Hematopoietic multipotent progenitor cell treated with erythropoietin and hydrocortisone succinate and interleukin-3 and kit ligand, for 15 days (in vitro differentiated cells): ENCODE measurements around the gene MCF2L2.
"Not testable (repeated sequence)": the region's sequence is repeated elsewhere in the genome, so short reads cannot be mapped to it uniquely, and the experiment has no call there.

ENCODE experiments used
- DNase-seq: peaks from one replicate; pipeline ENCODE4 v3.0.0-alpha.2; 2015; ENCODE audit warnings: low spot score

Gene MCF2L2

DNA sequence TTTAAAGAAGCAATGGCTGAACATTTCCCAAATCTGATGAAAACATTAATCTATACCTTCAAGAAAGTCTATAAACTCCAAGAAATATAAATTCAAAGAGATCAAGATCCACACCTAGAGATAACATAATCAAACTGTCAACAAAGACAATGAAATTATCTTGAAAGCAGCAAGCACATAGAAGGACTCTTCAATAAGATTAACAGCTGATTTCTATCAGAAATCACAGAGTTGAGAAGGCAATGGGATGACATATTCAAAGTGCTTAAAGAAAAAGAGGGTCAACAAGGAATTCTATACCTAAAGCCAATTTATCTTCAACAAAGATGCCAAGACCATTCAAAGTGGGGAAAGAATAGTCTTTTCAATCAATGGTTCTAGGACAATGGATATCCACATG lies 224.7 kb downstream of the MCF2L2 start:
- DNase-seq, result no peak

- DNase-seq, result no peak
Observed at GRCh38 chr3:183202004-183202722, 226.3 kb downstream of the MCF2L2 start.

DNA sequence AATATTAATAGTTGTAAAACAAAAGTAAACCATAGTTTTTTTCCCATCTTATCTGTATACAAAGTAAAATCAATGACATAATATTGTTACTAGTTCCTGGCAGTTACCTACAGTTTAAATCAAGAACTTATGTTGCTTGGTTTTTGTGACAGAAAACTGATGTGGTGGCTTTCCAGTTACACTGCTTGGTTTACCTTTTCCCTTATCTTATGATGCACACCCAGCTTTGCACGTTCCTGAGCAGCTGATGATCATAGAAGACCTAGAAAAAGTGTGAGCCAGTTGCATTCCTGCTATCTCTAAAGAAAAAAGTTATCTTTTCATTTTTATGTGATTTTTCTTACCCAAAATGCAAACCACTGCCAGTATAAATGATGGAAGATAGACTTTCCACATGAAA lies 229.5 kb downstream of the MCF2L2 start:
- no peak for DNase-seq

DNA sequence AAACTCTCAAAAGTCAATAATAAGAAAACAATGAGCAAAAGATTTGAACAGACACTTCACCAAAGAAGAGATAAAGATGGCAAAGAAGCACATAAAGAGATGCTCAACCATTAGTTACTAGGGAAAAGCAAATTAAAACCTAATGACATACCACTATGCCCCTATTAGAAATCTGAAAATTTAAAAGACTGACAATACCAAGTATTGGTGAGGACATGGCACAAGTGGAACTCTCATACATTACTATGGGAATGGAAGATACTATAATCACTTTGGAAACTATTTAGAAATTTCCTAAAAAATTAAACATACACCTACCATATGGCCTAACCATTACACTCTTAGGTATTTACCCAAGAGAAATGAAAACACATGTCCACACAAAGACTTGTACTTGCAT lies 230.7 kb downstream of the MCF2L2 start:
- no peak for DNase-seq

DNA sequence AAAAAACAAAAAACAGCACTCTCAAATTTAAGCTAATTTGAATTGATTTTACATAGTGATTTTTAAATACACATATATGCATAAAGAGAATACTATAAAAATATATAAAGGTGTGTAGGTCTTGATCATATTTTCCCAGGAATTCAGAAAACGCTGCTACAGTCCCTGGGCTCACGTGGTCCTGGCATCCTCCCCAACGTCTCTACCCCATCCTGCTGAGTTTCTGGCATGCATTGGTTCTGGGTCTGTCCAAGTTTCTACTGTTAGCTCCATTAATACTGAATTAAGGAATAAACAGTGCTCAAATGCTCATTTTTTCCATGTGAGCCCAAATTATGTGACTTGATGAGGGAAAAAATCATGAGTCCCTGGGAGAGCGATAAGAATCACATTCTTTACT lies 233.2 kb downstream of the MCF2L2 start:
- no peak for DNase-seq

DNA sequence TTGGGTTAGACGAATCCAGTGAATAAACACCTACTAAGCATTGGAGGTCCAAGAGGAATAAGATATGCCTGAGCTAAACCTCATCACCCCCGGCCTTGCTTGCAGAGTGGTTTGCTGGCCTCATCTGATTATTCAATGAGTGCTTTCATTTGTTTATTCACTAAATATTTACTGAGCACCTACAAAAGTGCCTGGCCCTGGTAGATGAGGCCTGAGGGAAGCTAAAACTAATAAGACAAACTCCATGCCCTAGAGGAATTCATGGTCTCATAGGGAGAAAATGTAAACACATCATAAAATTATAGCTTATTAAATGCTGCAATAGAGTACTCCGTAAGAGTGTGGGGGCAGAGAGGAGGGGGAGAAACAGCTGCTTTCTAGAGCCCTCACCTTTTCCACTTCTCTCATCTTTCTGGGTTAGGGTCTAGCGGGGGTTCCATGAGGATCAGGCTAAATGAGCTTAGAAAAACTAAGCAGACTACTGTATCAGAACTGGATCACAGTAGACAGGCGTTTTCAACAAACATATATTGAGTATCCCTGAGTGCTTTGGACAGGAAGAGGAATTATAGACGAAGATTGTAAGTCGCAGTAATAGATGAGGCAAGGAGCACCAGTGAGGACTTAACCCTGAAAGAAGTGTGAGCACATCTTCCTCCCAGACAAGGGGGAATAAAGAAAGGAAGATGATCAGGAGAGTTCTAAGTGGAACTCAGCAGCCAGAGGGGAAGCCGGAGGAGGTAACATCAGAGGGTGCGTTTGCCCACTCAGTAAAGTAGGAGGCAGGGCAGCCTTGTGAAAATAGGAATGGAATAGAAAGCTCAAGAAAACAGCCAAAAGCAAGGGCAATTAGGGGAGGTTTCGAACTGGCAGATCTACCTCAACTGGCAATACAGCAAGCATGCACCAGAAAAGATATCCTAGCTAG lies 234.4 kb downstream of the MCF2L2 start:
- DNase-seq, result no peak

- no peak for DNase-seq
Observed at GRCh38 chr3:183192650-183193300, 235.6 kb downstream of the MCF2L2 start.

GRCh38 chr3:183189641-183190040 lies 238.8 kb downstream of the MCF2L2 start:
- DNase-seq, result no peak

GRCh38 chr3:183188895-183189462 lies 239.4 kb downstream of the MCF2L2 start:
- peak; percentile 23 for DNase-seq

DNA sequence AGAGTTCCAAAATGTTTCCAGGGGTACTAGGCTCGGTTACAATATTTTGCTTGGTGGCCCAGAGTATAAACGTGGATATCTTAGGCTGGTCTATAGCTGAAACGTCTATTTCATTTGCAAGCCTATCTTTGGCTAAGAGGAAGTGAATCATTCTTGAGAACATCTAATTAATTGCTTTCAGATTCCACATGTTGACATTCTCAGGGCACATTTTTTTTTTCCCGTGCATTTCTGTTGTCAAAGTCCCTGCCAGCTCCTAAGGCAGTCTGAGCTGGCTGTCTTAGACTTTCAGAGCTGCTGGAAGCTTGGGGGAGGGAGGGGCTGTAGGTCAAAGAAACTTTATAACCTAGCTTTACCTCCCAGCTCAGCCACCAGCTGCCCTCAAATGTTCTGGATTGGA lies 242.7 kb downstream of the MCF2L2 start:
- no peak for DNase-seq

GRCh38 chr3:183182732-183183610 lies 245.4 kb downstream of the MCF2L2 start:
- no peak for DNase-seq

GRCh38 chr3:183182073-183182472 lies 246.3 kb downstream of the MCF2L2 start:
- DNase-seq, result no peak

DNA sequence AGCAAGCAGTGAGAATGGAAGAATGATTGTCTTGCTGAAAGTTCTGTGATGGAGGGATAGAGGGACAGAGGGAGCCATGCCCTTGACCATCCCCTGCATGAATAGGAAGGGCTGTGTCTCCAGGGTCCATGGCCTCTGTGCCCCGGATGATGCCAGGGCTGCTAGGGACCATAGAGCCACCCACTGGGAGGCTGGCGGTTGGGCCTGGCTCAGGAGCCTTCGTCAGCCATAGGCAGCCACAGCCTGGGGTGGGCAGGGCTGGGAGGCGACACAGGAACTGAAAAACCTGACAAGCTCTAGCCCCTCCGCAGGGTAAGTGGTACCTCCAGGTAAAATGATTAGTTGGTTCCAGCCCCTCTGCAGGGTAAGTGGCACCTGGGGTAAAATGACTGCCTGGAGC lies 246.8 kb downstream of the MCF2L2 start:
- DNase-seq, result no peak

GRCh38 chr3:183180784-183181295 lies 247.6 kb downstream of the MCF2L2 start:
- no peak for DNase-seq

GRCh38 chr3:183180110-183180783 lies 248.2 kb downstream of the MCF2L2 start:
- no peak for DNase-seq

DNA sequence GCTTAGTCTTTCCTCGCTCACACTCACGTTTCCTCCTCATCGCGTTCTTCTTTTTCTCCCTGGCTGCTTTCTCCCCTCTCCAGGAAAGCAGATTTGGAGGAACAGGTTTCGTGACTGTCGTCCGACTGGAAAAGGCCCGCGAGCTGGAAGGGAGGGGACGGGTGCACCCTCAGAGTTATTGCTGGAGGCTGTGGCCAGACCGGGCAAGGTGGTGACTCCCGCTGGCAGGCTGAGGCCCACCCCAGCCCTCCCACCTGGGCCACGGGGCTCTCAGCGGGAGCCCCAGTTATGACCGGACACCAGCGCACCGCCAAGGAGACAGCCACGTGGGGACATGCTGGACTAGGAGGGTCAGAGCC lies 248.9 kb downstream of the MCF2L2 start:
- not testable (repeated sequence) for DNase-seq

DNA sequence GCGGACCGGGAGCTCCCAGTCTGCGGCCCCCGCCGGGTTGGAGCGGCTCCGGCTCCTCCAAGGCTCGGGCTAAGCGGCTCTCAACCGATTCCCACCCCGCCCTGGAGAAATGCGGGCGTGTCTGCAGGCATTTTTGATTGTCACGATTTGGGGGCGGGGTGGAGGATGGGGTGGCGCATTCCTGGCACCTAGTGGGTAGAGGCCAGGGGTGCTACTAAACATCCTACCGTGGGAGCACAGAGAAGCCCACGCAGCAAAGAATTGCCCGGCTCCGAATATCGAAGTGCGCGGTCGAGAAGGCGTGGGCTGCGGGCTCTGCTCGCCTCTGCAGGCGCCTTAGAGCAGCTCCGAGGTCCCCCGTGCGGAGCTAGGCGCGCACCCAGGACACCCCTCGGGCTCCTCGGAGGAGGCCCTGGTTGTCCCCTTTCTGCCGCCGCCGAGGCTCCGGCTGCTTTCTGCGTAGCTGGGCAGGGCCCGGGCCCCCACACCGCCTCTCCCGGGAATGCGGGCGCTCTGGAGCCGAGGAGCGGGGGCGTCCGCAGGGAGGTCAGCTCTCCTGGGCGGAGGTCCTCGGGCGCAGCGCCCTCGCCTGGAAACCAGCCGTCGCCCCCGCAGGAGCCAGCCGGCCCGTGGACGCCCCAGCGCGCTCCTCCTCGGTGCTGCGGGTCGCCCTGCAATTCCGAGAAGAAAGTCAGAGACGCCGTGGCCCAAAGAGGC lies 249.4 kb downstream of the MCF2L2 start:
- DNase-seq, result peak; percentile 38

- no peak for DNase-seq
Observed at GRCh38 chr3:183178512-183178832, 249.9 kb downstream of the MCF2L2 start.

DNA sequence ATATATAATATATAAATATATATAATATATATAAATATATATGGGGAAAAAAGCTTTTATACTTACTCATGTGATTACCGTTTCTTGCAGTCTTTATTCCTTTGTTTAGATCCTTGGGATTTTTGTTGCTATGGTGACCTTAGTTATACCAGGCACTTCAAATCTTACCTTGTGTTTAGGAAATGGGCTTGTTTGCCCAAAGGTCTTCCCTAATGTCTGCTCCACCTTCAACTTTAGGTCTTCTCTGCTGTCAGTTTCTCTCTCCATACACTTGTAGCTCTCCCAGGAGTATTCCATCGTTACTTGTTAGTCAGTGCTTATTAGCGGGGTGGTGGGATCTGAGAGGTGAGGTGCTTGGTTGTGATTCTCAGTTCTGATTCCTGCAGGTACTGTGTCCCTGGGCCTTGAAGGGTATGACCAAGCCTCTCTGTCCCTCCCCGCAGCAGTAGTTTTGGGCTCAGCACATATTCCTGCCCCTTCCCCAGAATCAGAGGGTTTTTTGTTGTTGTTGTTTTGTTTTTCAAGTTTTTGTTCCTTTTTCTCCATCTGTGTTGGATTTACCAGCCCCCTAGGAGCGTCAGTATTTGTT lies 256.3 kb downstream of the MCF2L2 start:
- DNase-seq, result no peak

- DNase-seq, result not testable (repeated sequence)
Observed at GRCh38 chr3:183167975-183168374, 260.4 kb downstream of the MCF2L2 start.
